ENCODE measurements around the gene HTR3D.

DNA sequence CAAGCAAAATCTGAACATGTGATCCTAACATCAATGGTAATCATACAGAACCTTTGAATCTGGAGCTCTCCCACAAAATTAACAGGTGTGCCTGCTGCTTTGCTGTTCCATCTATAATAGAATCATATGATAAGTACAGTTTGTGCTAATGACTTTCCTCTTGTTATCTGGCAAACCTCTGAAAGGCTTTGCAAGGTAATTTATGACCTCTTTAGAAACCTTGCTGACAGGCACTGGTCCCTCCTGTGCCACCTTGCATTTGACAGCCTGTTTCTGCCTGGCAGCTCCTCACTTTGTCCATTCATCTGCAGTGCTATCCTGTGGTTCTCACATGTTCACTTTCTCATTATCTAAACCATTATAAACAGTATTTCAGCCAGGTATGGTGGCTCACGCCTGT, 11.1 kb downstream of the HTR3D start:
- TF ChIP-seq EP300 (IDR thresholded peaks at IDR 0.05; ENCODE audit: low read depth): no peak
- TF ChIP-seq POLR2A (IDR thresholded peaks at IDR 0.05): no peak
- no peak for TF ChIP-seq CTCF (IDR thresholded peaks at IDR 0.05)

All from transverse colon (tissue), 3 donors.